SK-N-SH (cell line): ENCODE data around the gene TOM1L2. TPM values are rescaled to one million over a fixed set of nuclear protein-coding genes. Genes with fewer than 3 reads are reported as not detected.
A peak's percentile ranks its signal among the peaks of the same experiment; 100 is the strongest.

ENCODE experiments used
- CTCF ChIA-PET: fragments of 300-600, 350-600 bp; formaldehyde crosslinking; extraction: SDS; loops from one replicate; lab custom pipeline; 2021; lab: Yijun Ruan, JAX
- POLR2A ChIA-PET: fragments of 350-600 bp; sonication (Branson Sonifier 250); formaldehyde crosslinking; extraction: SDS; loops from one replicate; lab custom pipeline; 2020; ENCODE audit warnings: antibody characterized with exemption, inconsistent platforms; lab: Yijun Ruan, JAX
- DNase-seq: peaks from one replicate; pipeline ENCODE4 v3.0.0; 2012
- H2AFZ ChIP-seq: fragments of 200-600 bp; sonication (generic); 2 replicates; pipeline ENCODE4 v1.8.1; 2016; ENCODE audit warnings: antibody characterized with exemption, mild to moderate bottlenecking, low read depth
- H3F3A ChIP-seq: fragments of 200-600 bp; sonication (generic); replicated peaks from 2 replicates; pipeline ENCODE3; 2016; ENCODE audit warnings: antibody characterized with exemption, mild to moderate bottlenecking; ENCODE audit not compliant: insufficient read depth
- H3K27ac ChIP-seq, 2 experiments: fragments of 200-500 bp in 1 of 2; fragments of 200-600 bp in 1 of 2; sonication (Bioruptor generic) in 1 of 2; sonication (generic), shearing (Covaris generic) in 1 of 2; 2 replicates each; pipeline versions ENCODE4 v1.5.1 to v1.6.1; 2014 to 2016; ENCODE audit warnings: low read depth in 2 of 2, inconsistent platforms in 1 of 2, low read length in 1 of 2, mild to moderate bottlenecking in 1 of 2, mixed read lengths in 1 of 2
- H3K27me3 ChIP-seq: fragments of 200-600 bp; sonication (generic), shearing (Covaris generic); 2 replicates; pipeline ENCODE4 v1.6.1; 2016; ENCODE audit warnings: mixed run types; ENCODE audit not compliant: insufficient read depth
- H3K36me3 ChIP-seq, 2 experiments: fragments of 200-500 bp in 1 of 2; fragments of 200-600 bp in 1 of 2; sonication (Bioruptor generic) in 1 of 2; sonication (generic) in 1 of 2; replicated peaks in 1 of 2; 2 replicates each; pipeline versions ENCODE3 to v1.5.1; 2014 to 2016; ENCODE audit warnings: low read length in 1 of 2, mild to moderate bottlenecking in 1 of 2; ENCODE audit not compliant: insufficient read depth in 2 of 2, control insufficient read depth in 1 of 2
- H3K4me1 ChIP-seq, 2 experiments: fragments of 200-500 bp in 1 of 2; fragments of 200-600 bp in 1 of 2; sonication (Bioruptor generic) in 1 of 2; sonication (generic), shearing (Covaris generic) in 1 of 2; 2 replicates each; pipeline versions ENCODE4 v1.5.1 to v1.6.1; 2014 to 2016; ENCODE audit warnings: low read depth in 1 of 2, low read length in 1 of 2, mixed run types in 1 of 2; ENCODE audit not compliant: insufficient read depth in 2 of 2, control insufficient read depth in 1 of 2
- H3K4me2 ChIP-seq: fragments of 200-600 bp; sonication (generic), shearing (Covaris generic); 2 replicates; pipeline ENCODE4 v1.6.1; 2017; ENCODE audit warnings: mixed run types
- H3K4me3 ChIP-seq, 2 experiments: fragments of 200-500 bp in 1 of 2; fragments of 200-600 bp in 1 of 2; sonication (Bioruptor generic) in 1 of 2; sonication (generic), shearing (Covaris generic) in 1 of 2; 2 replicates each; pipeline versions ENCODE4 v1.5.1 to v1.8.1; 2014 to 2016; ENCODE audit warnings: low read depth in 2 of 2, inconsistent platforms in 1 of 2, low read length in 1 of 2, mild to moderate bottlenecking in 1 of 2, mixed read lengths in 1 of 2, moderate library complexity in 1 of 2
- H3K79me2 ChIP-seq: fragments of 200-600 bp; sonication (generic); 2 replicates; pipeline ENCODE4 v1.8.1; 2017; ENCODE audit warnings: mild to moderate bottlenecking; ENCODE audit not compliant: insufficient read depth
- H3K9ac ChIP-seq: fragments of 200-600 bp; sonication (generic); 2 replicates; pipeline ENCODE4 v1.6.1; 2017; ENCODE audit warnings: mixed run types
- H3K9me2 ChIP-seq: fragments of 200-600 bp; sonication (generic); 2 replicates; pipeline ENCODE4 v1.6.1; 2017; ENCODE audit warnings: mixed run types
- H3K9me3 ChIP-seq: fragments of 200-600 bp; sonication (generic); 2 replicates; pipeline ENCODE4 v1.6.1; 2017; ENCODE audit warnings: mixed run types, mild to moderate bottlenecking, moderate library complexity
- H4K20me1 ChIP-seq: fragments of 200-600 bp; sonication (generic); 2 replicates; pipeline ENCODE4 v1.6.1; 2017; ENCODE audit warnings: mild to moderate bottlenecking, mixed run types; ENCODE audit not compliant: insufficient read depth
- CHD2 ChIP-seq: fragments of 150-350 bp; IDR thresholded peaks from 2 replicates; pipeline ENCODE4 v1.6.1; 2018; ENCODE audit warnings: low read length; ENCODE audit not compliant: partially characterized antibody
- FOSL2 ChIP-seq: IDR thresholded peaks from 2 replicates; pipeline ENCODE4 v1.4.0; 2012; ENCODE audit warnings: low read depth, mild to moderate bottlenecking, moderate library complexity, borderline replicate concordance
- FOXJ3 ChIP-seq: sonication (generic); formaldehyde crosslinking; IDR thresholded peaks from 2 replicates; pipeline ENCODE4 v1.5.1; 2020; ENCODE audit warnings: mild to moderate bottlenecking, missing genetic modification reagents
- GABPA ChIP-seq: IDR thresholded peaks from 2 replicates; pipeline ENCODE4 v1.4.0; 2012; ENCODE audit warnings: low read depth, mild to moderate bottlenecking
- MEF2A ChIP-seq: IDR thresholded peaks from 2 replicates; pipeline ENCODE4 v1.4.0; 2012; ENCODE audit warnings: low read depth, borderline replicate concordance
- NFIC ChIP-seq: IDR thresholded peaks from 2 replicates; pipeline ENCODE4 v1.4.0; 2012; ENCODE audit warnings: borderline replicate concordance
- POLR2AphosphoS5 ChIP-seq: IDR thresholded peaks from 2 replicates; pipeline ENCODE4 v1.6.1; 2012; ENCODE audit warnings: low read depth, low read length
- RAD21 ChIP-seq: IDR thresholded peaks from 2 replicates; pipeline ENCODE4 v1.6.1; 2012; ENCODE audit warnings: mild to moderate bottlenecking, low read length
- RXRA ChIP-seq: IDR thresholded peaks from 2 replicates; pipeline ENCODE4 v1.4.0; 2012; ENCODE audit warnings: low read depth, mild to moderate bottlenecking, borderline replicate concordance
- SMC3 ChIP-seq: IDR thresholded peaks from 2 replicates; pipeline ENCODE4 v1.6.1; 2012; ENCODE audit warnings: low read depth, low read length, improper control_type of control experiment
- TAF1 ChIP-seq: IDR thresholded peaks from 2 replicates; pipeline ENCODE4 v1.6.1; 2012; ENCODE audit warnings: low read depth, mild to moderate bottlenecking, low read length, moderate library complexity, borderline replicate concordance
- TCF12 ChIP-seq: IDR thresholded peaks from 2 replicates; pipeline ENCODE4 v1.4.0; 2012
- WGBS: methylation state at CpG from one replicate; pipeline ENCODE4 v1.1.6; 2017; ENCODE audit warnings: low lambda C conversion rate; 5-methylcytosine and 5-hydroxymethylcytosine counted together
- polyA plus RNA-seq, 3 experiments: library from polyadenylated mRNA; depleted of rRNA; stranded (reverse); fragments of >200 nt; gene quantifications; 2 replicates each; pipeline ENCODE4 v1.2.3, GENCODE V29; 2012
- TF ChIP-seq, protein P1 (sequence below): IDR thresholded peaks from 2 replicates; pipeline ENCODE4 v1.4.0; 2012; ENCODE audit warnings: low read depth
- TF ChIP-seq, protein P2 (sequence below): fragments of 200-600 bp; sonication (generic); IDR thresholded peaks from 2 replicates; pipeline ENCODE4 v1.6.1; 2017; ENCODE audit warnings: antibody characterized with exemption, mild to moderate bottlenecking, moderate library complexity

The TOM1L2 gene
- polyA plus RNA-seq, 1 of the 3 experiments (the other 2 are of a cell fraction): 85.4 TPM

DNA sequence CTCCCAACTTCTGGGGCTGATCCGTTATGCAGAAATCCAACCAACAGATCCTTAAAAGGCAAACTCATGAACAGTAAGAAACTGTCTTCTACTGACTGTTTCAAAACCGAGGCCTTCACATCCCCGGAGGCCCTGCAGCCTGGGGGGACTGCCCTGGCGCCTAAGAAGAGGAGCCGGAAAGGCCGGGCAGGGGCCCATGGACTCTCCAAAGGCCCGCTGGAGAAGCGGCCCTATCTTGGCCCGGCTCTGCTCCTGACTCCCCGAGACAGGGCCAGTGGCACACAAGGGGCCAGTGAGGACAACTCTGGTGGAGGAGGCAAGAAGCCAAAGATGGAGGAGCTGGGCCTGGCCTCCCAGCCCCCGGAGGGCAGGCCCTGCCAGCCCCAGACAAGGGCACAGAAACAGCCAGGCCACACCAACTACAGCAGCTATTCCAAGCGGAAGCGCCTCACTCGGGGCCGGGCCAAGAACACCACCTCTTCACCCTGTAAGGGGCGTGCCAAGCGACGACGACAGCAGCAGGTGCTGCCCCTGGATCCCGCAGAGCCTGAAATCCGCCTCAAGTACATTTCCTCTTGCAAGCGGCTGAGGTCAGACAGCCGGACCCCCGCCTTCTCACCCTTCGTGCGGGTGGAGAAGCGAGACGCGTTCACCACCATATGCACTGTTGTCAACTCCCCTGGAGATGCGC, 174.9 kb downstream of the TOM1L2 start (continued):
- TF ChIP-seq RAD21 (no peak), FOXJ3 (CRISPR knock-in tag) (no peak), SMC3 (no peak), CHD2 (no peak), MEF2A (no peak)
- TF ChIP-seq, all 33 proteins: peak for 0

DNA sequence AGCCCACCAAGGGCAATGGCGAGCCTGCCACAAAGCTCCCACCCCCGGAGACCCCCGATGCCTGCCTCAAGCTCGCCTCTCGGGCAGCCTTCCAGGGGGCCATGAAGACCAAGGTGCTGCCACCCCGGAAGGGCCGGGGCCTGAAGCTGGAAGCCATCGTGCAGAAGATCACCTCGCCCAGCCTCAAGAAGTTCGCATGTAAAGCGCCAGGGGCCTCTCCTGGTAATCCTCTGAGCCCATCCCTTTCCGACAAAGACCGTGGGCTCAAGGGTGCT, 175.5 kb downstream of the TOM1L2 start:
- POLR2A ChIA-PET: no interaction called here
- WGBS: 100% methylated on average over 6 of the region's 13 CpGs
- no peak for TF ChIP-seq TAF1
- TF ChIP-seq, protein P1, sequence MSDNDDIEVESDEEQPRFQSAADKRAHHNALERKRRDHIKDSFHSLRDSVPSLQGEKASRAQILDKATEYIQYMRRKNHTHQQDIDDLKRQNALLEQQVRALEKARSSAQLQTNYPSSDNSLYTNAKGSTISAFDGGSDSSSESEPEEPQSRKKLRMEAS: no peak
- TF ChIP-seq NFIC: no peak
- TF ChIP-seq POLR2AphosphoS5: no peak
- no peak for TF ChIP-seq RXRA
- TF ChIP-seq, protein P2, sequence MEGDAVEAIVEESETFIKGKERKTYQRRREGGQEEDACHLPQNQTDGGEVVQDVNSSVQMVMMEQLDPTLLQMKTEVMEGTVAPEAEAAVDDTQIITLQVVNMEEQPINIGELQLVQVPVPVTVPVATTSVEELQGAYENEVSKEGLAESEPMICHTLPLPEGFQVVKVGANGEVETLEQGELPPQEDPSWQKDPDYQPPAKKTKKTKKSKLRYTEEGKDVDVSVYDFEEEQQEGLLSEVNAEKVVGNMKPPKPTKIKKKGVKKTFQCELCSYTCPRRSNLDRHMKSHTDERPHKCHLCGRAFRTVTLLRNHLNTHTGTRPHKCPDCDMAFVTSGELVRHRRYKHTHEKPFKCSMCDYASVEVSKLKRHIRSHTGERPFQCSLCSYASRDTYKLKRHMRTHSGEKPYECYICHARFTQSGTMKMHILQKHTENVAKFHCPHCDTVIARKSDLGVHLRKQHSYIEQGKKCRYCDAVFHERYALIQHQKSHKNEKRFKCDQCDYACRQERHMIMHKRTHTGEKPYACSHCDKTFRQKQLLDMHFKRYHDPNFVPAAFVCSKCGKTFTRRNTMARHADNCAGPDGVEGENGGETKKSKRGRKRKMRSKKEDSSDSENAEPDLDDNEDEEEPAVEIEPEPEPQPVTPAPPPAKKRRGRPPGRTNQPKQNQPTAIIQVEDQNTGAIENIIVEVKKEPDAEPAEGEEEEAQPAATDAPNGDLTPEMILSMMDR: no peak
- Histone ChIP-seq H3K27me3 (no peaks in the 10 kb centered on the region), H3K27ac (no peak overlapping the region; a peak in 1 of 4 replicates), H3K4me2 (no peak overlapping the region), H2AFZ (no peak overlapping the region), H3K79me2 (no peaks in the 10 kb centered on the region; the same call in 1 of the 2 replicates), H3F3A (no peaks in the 10 kb centered on the region), H3K4me3 (no peak overlapping the region), H3K9me3 (no peaks in the 10 kb centered on the region), H3K4me1 (peaks cover 10 to 43% of the 10 kb centered on the region in 2 experiments; a peak in 2 of 4 replicates), H3K36me3 (peaks cover 0 to 58% of the 10 kb centered on the region in 2 experiments), H3K9me2 (no peaks in the 10 kb centered on the region), H3K9ac (no peak overlapping the region), H4K20me1 (peaks cover 37% of the 10 kb centered on the region)
- CTCF ChIA-PET: interaction anchor here (2.7 kb wide), 1 partner anchor 16 kb away, joined by 14 read pairs; no protein-coding TSS in a partner anchor
- no peak for DNase-seq

DNA sequence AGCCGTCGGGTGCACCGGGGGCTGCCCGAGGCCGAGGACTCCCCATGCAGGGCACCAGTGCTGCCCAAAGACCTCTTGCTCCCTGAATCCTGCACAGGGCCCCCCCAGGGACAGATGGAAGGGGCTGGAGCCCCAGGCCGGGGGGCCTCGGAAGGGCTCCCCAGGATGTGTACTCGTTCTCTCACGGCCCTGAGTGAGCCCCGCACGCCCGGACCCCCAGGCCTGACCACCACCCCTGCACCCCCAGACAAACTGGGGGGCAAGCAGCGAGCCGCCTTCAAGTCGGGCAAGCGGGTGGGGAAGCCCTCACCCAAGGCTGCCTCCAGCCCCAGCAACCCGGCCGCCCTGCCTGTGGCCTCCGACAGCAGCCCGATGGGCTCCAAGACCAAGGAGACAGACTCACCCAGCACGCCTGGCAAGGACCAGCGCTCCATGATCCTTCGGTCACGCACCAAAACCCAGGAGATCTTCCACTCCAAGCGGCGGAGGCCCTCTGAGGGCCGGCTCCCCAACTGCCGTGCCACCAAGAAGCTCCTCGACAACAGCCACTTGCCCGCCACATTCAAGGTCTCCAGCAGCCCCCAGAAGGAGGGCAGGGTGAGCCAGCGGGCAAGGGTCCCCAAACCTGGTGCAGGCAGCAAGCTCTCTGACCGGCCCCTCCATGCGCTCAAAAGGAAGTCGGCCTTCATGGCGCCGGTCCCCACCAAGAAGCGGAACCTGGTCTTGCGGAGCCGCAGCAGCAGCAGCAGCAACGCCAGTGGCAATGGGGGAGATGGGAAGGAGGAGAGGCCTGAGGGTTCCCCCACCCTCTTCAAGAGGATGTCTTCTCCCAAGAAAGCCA, 176.0 kb downstream of the TOM1L2 start:
- Histone ChIP-seq H3K27ac (peak overlapping the region in 1 of 2 experiments; percentile 9; a peak in 1 of 4 replicates), H2AFZ (no peak overlapping the region), H3F3A (no peaks in the 10 kb centered on the region), H3K4me1 (peaks cover 15 to 49% of the 10 kb centered on the region in 2 experiments; a peak in 3 of 4 replicates), H3K9me2 (no peaks in the 10 kb centered on the region)
- CTCF ChIA-PET: interaction anchor here (0.6 to 2.7 kb wide), 2 partner anchors 16 to 103 kb away, joined by 3 to 14 read pairs; no protein-coding TSS in a partner anchor
- POLR2A ChIA-PET: no interaction called here
- TF ChIP-seq TAF1 (no peak), FOSL2 (no peak), RAD21 (no peak), TCF12 (no peak), GABPA (no peak)
- TF ChIP-seq, all 33 proteins: peak for 0
- Histone ChIP-seq H3K36me3 (peaks cover 0 to 55% of the 10 kb centered on the region in 2 experiments), H3K9me3 (no peaks in the 10 kb centered on the region), H3K4me2 (no peak overlapping the region), H3K4me3 (no peak overlapping the region), H3K27me3 (no peaks in the 10 kb centered on the region), H3K79me2 (peaks cover 5% of the 10 kb centered on the region; the same call in 1 of the 2 replicates), H4K20me1 (peaks cover 43% of the 10 kb centered on the region), H3K9ac (no peak overlapping the region)
- WGBS: 96% methylated on average over 18 of the region's 40 CpGs
- DNase-seq: no peak
